H1 (cell line): ENCODE data around the gene CALD1. TPM values are rescaled to one million over a fixed set of nuclear protein-coding genes. Genes with fewer than 3 reads are reported as not detected.

Experiments used
- CTCF ChIA-PET: fragments of 300-600 bp; sonication (Branson Sonifier 250); formaldehyde crosslinking; loops from one replicate; lab custom pipeline; 2021; ENCODE audit not compliant: partially characterized antibody; lab: Charles Lee
- POLR2A ChIA-PET: fragments of 300-600 bp; sonication (Branson Sonifier 250); formaldehyde crosslinking; loops from one replicate; lab custom pipeline; 2021; ENCODE audit warnings: inconsistent platforms; ENCODE audit not compliant: partially characterized antibody; lab: Charles Lee
- DNase-seq, 2 experiments: peaks; one replicate each; pipeline versions ENCODE4 v3.0.0 to v3.0.0-alpha.2; 2010 to 2022; ENCODE audit warnings: low spot score in 2 of 2, low read depth in 1 of 2, mixed read lengths in 1 of 2
- FAIRE-seq: peaks from 2 replicates; lab custom pipeline; 2011; peaks lifted over from hg19 to GRCh38; lab: Jason Lieb, UNC
- H2AFZ ChIP-seq: 2 replicates; pipeline ENCODE4 v1.8.1; 2012; ENCODE audit warnings: low read length, inconsistent platforms
- H2AK5ac ChIP-seq: 2 replicates; pipeline ENCODE4 v1.6.1; 2013; ENCODE audit warnings: low read depth, low read length
- H2BK120ac ChIP-seq: replicated peaks from 2 replicates; pipeline ENCODE3; 2013; ENCODE audit warnings: low read depth, low read length, inconsistent platforms
- H2BK12ac ChIP-seq: 2 replicates; pipeline ENCODE4 v1.6.1; 2013; ENCODE audit warnings: low read depth, low read length
- H2BK15ac ChIP-seq: 2 replicates; pipeline ENCODE4 v1.6.1; 2013; ENCODE audit warnings: low read length
- H2BK20ac ChIP-seq: 2 replicates; pipeline ENCODE4 v1.6.1; 2013; ENCODE audit warnings: low read length
- H2BK5ac ChIP-seq: 2 replicates; pipeline ENCODE4 v1.6.1; 2013; ENCODE audit warnings: low read depth, low read length
- H3K14ac ChIP-seq: 2 replicates; pipeline ENCODE4 v1.6.1; 2013; ENCODE audit warnings: inconsistent platforms; ENCODE audit not compliant: insufficient read length
- H3K18ac ChIP-seq: 2 replicates; pipeline ENCODE4 v1.6.1; 2013; ENCODE audit warnings: low read length; ENCODE audit errors: extremely low read depth
- H3K23ac ChIP-seq: 2 replicates; pipeline ENCODE4 v1.6.1; 2013; ENCODE audit warnings: inconsistent platforms; ENCODE audit not compliant: insufficient read length
- H3K23me2 ChIP-seq: 2 replicates; pipeline ENCODE4 v1.6.1; 2013; ENCODE audit warnings: low read depth, low read length
- H3K27ac ChIP-seq: 2 replicates; pipeline ENCODE4 v1.6.1; 2011; ENCODE audit warnings: low read depth, low read length, inconsistent platforms
- H3K27me3 ChIP-seq, 4 experiments: replicated peaks in 1 of 4; 1 replicate in 1 of 4; 2 replicates in 3 of 4; pipeline versions ENCODE4 v1.6.1 to v1.8.1; 2011 to 2013; ENCODE audit warnings: low read length in 3 of 4, mild to moderate bottlenecking in 3 of 4, inconsistent platforms in 2 of 4, mixed read lengths in 2 of 4, moderate library complexity in 1 of 4; ENCODE audit not compliant: control insufficient read depth in 3 of 4, insufficient read depth in 3 of 4; ENCODE audit errors: extremely low read depth in 1 of 4
- H3K36me3 ChIP-seq, 4 experiments: 2 replicates each; pipeline versions ENCODE4 v1.6.1 to v1.8.1; 2011 to 2013; ENCODE audit warnings: mild to moderate bottlenecking in 4 of 4, low read length in 3 of 4, moderate library complexity in 2 of 4, control low read depth in 1 of 4, inconsistent platforms in 1 of 4; ENCODE audit not compliant: insufficient read depth in 4 of 4, control insufficient read depth in 2 of 4
- H3K4ac ChIP-seq: replicated peaks from 2 replicates; pipeline ENCODE3; 2013; ENCODE audit warnings: low read length, low read depth, mixed read lengths, inconsistent platforms; ENCODE audit not compliant: insufficient read length
- H3K4me1 ChIP-seq, 4 experiments: replicated peaks in 1 of 4; 1 replicate in 1 of 4; 2 replicates in 3 of 4; pipeline versions ENCODE4 v1.6.1 to v1.8.1; 2011 to 2013; ENCODE audit warnings: low read length in 3 of 4, inconsistent platforms in 2 of 4, mixed read lengths in 1 of 4; ENCODE audit not compliant: insufficient read depth in 4 of 4, control insufficient read depth in 3 of 4
- H3K4me2 ChIP-seq, 2 experiments: 2 replicates each; pipeline versions ENCODE4 v1.6.1 to v1.8.1; 2011 to 2013; ENCODE audit warnings: low read depth in 2 of 2, low read length in 2 of 2, control low read depth in 1 of 2, inconsistent platforms in 1 of 2, mild to moderate bottlenecking in 1 of 2; ENCODE audit not compliant: insufficient read depth in 1 of 2
- H3K4me3 ChIP-seq, 4 experiments: fragments of 200-600, 300-600 bp in 1 of 4; sonication (generic), shearing (Covaris generic), sonication (Bioruptor Twin) in 1 of 4; 2 replicates each; pipeline versions ENCODE4 v1.5.1 to v1.8.1; 2011 to 2016; ENCODE audit warnings: low read length in 4 of 4, low read depth in 3 of 4, control low read depth in 2 of 4, inconsistent platforms in 2 of 4, mild to moderate bottlenecking in 2 of 4, mixed read lengths in 1 of 4, moderate library complexity in 1 of 4; ENCODE audit not compliant: insufficient read depth in 2 of 4; ENCODE audit errors: extremely low read depth in 1 of 4
- H3K56ac ChIP-seq: replicated peaks from 2 replicates; pipeline ENCODE3; 2013; ENCODE audit warnings: low read depth, mild to moderate bottlenecking, mixed read lengths, low read length, inconsistent platforms; ENCODE audit not compliant: insufficient read length
- H3K79me1 ChIP-seq: 2 replicates; pipeline ENCODE4 v1.6.1; 2013; ENCODE audit warnings: low read depth, low read length, control low read depth
- H3K79me2 ChIP-seq, 2 experiments: 2 replicates each; pipeline versions ENCODE4 v1.6.1 to v1.8.1; 2012 to 2013; ENCODE audit warnings: low read length in 2 of 2, mild to moderate bottlenecking in 2 of 2, inconsistent platforms in 1 of 2; ENCODE audit not compliant: insufficient read depth in 2 of 2, control insufficient read depth in 1 of 2
- H3K9ac ChIP-seq, 4 experiments: replicated peaks in 1 of 4; 1 replicate in 1 of 4; 2 replicates in 3 of 4; pipeline versions ENCODE4 v1.6.1 to v1.8.1; 2011 to 2013; ENCODE audit warnings: low read depth in 3 of 4, low read length in 3 of 4, control low read depth in 2 of 4, mild to moderate bottlenecking in 2 of 4, moderate library complexity in 2 of 4, inconsistent platforms in 1 of 4; ENCODE audit errors: extremely low read depth in 1 of 4
- H3K9me3 ChIP-seq, 2 experiments: 2 replicates each; pipeline versions ENCODE4 v1.6.1 to v1.8.1; 2012 to 2013; ENCODE audit warnings: mild to moderate bottlenecking in 2 of 2, moderate library complexity in 2 of 2, control low read depth in 1 of 2, inconsistent platforms in 1 of 2, low read depth in 1 of 2, low read length in 1 of 2, mixed read lengths in 1 of 2; ENCODE audit not compliant: insufficient read depth in 2 of 2
- H4K20me1 ChIP-seq, 2 experiments: replicated peaks in 1 of 2; 2 replicates each; pipeline versions ENCODE3 to v1.8.1; 2011 to 2013; ENCODE audit warnings: inconsistent platforms in 2 of 2, low read length in 2 of 2, mild to moderate bottlenecking in 1 of 2; ENCODE audit not compliant: insufficient read depth in 2 of 2, control insufficient read depth in 1 of 2
- H4K5ac ChIP-seq: 2 replicates; pipeline ENCODE4 v1.6.1; 2013; ENCODE audit warnings: low read length, low read depth, mixed read lengths, inconsistent platforms; ENCODE audit not compliant: insufficient read length
- H4K8ac ChIP-seq: 2 replicates; pipeline ENCODE4 v1.8.0; 2013; ENCODE audit warnings: mild to moderate bottlenecking, moderate library complexity, low read length, inconsistent platforms; ENCODE audit not compliant: insufficient read depth; ENCODE audit errors: extremely low read depth
- H4K91ac ChIP-seq: replicated peaks from 2 replicates; pipeline ENCODE3; 2013; ENCODE audit warnings: low read length, mixed read lengths, inconsistent platforms; ENCODE audit not compliant: insufficient read length
- BRCA1 ChIP-seq: IDR thresholded peaks from 2 replicates; pipeline ENCODE4 v1.6.1; 2012; ENCODE audit warnings: low read depth, low read length, improper control_type of control experiment
- CBX8 ChIP-seq: fragments of 300-800, 300-1000 bp; sonication (generic); IDR thresholded peaks from 2 replicates; pipeline ENCODE4 v1.7.1; 2016; ENCODE audit warnings: low read depth, low read length, borderline replicate concordance
- CHD1 ChIP-seq: IDR thresholded peaks from 2 replicates; pipeline ENCODE4 v1.6.1; 2012; ENCODE audit warnings: low read depth, low read length, improper control_type of control experiment
- CTBP2 ChIP-seq: IDR thresholded peaks from 2 replicates; pipeline ENCODE4 v1.7.0; 2011; ENCODE audit warnings: borderline replicate concordance, mild to moderate bottlenecking, moderate library complexity, mixed read lengths, low read length; ENCODE audit not compliant: insufficient read depth, insufficient read length
- EZH2 ChIP-seq: fragments of 200-600 bp; sonication (generic); IDR thresholded peaks from 2 replicates; pipeline ENCODE4 v1.7.1; 2012; ENCODE audit warnings: low read depth, mild to moderate bottlenecking, moderate library complexity, low read length, inconsistent platforms; ENCODE audit not compliant: severe bottlenecking
- HDAC6 ChIP-seq: IDR thresholded peaks from one replicate; pipeline ENCODE4 v1.7.1; 2012; ENCODE audit warnings: low read depth, mild to moderate bottlenecking, inconsistent platforms, low read length, moderate library complexity
- JUND ChIP-seq: IDR thresholded peaks from 2 replicates; pipeline ENCODE4 v1.6.1; 2011; ENCODE audit warnings: mild to moderate bottlenecking, improper control_type of control experiment, low read length
- MAFK ChIP-seq: IDR thresholded peaks from 2 replicates; pipeline ENCODE4 v1.6.1; 2012; ENCODE audit warnings: low read depth, mild to moderate bottlenecking, improper control_type of control experiment, low read length
- RNF2 ChIP-seq: fragments of 200-900, 300-1000 bp; sonication (generic); IDR thresholded peaks from 2 replicates; pipeline ENCODE4 v1.7.1; 2016; ENCODE audit warnings: borderline replicate concordance, low read depth, mild to moderate bottlenecking, antibody characterized with exemption, low read length; ENCODE audit not compliant: poor library complexity, severe bottlenecking; ENCODE audit errors: missing control alignments
- SIN3A ChIP-seq, 2 experiments: IDR thresholded peaks in 1 of 2; conservative IDR thresholded peaks in 1 of 2; 2 replicates each; pipeline ENCODE4 v1.6.1; 2011 to 2012; ENCODE audit warnings: low read length in 2 of 2, improper control_type of control experiment in 1 of 2, low read depth in 1 of 2, mild to moderate bottlenecking in 1 of 2
- TAF1 ChIP-seq: IDR thresholded peaks from 2 replicates; pipeline ENCODE4 v1.6.1; 2011; ENCODE audit warnings: mild to moderate bottlenecking, low read depth, low read length
- USF2 ChIP-seq: IDR thresholded peaks from 2 replicates; pipeline ENCODE4 v1.6.1; 2011; ENCODE audit warnings: low read length, improper control_type of control experiment
- WGBS, 2 experiments: shearing (Covaris generic) in 1 of 2; methylation state at CpG; one replicate each; pipeline versions ENCODE4 v1.1.6 to v1.1.7; 2013 to 2015; ENCODE audit warnings: low lambda C conversion rate in 2 of 2, mixed read lengths in 2 of 2, inconsistent platforms in 1 of 2, low coverage in 1 of 2, missing lambda C conversion rate in 1 of 2; ENCODE audit not compliant: insufficient replicate concordance in 2 of 2, insufficient coverage in 1 of 2, insufficient read length in 1 of 2; ENCODE audit errors: extremely low coverage in 1 of 2, missing lambda C conversion rate in 1 of 2; 5-methylcytosine and 5-hydroxymethylcytosine counted together
- polyA plus RNA-seq, 7 experiments: library from polyadenylated mRNA; depleted of rRNA in 3 of 7; stranded (reverse) in 5 of 7; unstranded in 2 of 7; fragments of >200 nt in 5 of 7; fragments of 200-250 nt in 2 of 7; gene quantifications; 1 replicate in 5 of 7; 2 replicates in 1 of 7; 4 replicates in 1 of 7; pipeline versions ENCODE4 v1.2.1 to v1.2.3, GENCODE V29; 2011 to 2013; ENCODE audit warnings: missing spikeins in 2 of 7, mixed read lengths in 2 of 7
- total RNA-seq: library from RNA; stranded (reverse); fragmentation: NEBNext Ultra II Directional; extraction: Animal tissue kit (Norgen Biotek cat#: 25700); gene quantifications from 2 replicates; pipeline ENCODE4 v1.2.1, GENCODE V29; 2021

CALD1 gene
- total and polyA plus RNA-seq, 2 of the 8 experiments (the other 6 are each of a cell fraction or from before 2014, with no cell fraction given), result 34.3 to 177 TPM

- H3K79me2 ChIP-seq, result no peaks in the 10 kb centered on the region; a peak in 1 of 4 replicates
- TF ChIP-seq TAF1 (no peak), USF2 (no peak), EZH2 (no peak), CHD1 (no peak), BRCA1 (no peak), CTBP2 (no peak), RNF2 (no peak), CBX8 (no peak), MAFK (no peak), HDAC6 (no peak), SIN3A (conservative IDR thresholded peaks at IDR 0.05 in 1 of 2, IDR thresholded peaks at IDR 0.05 in 1 of 2; ENCODE audit: low read depth in 1 of 2, low read length in 2 of 2) (no peak), JUND (no peak)
These were observed 46.2 kb downstream of the CALD1 start for GRCh38 chr7:134825666-134826065.

More at GRCh38 chr7:134825666-134826065, 46.2 kb downstream of the CALD1 start:
- FAIRE-seq, result no peak
- no peak overlapping the region for H3K27ac ChIP-seq
- WGBS, 2 experiments, result 96% methylated on average over 1 of the region's 1 CpG; no CpG with 5 or more reads in 1 of the 2 experiments
- H4K91ac ChIP-seq, result no peak overlapping the region
- H4K20me1 ChIP-seq, result no peaks in the 10 kb centered on the region
- CTCF ChIA-PET, result interaction anchor here (1.9 kb wide), 1 partner anchor 8 kb away, joined by 5 read pairs; no protein-coding TSS in a partner anchor
- H3K36me3 ChIP-seq, result no peaks in the 10 kb centered on the region
- H2BK120ac ChIP-seq, result no peak overlapping the region
- no peak for DNase-seq
- H3K18ac ChIP-seq, result no peak overlapping the region
- H3K14ac ChIP-seq, result no peak overlapping the region
- H3K9me3 ChIP-seq, result no peaks in the 10 kb centered on the region
- H3K4me2 ChIP-seq, result no peak overlapping the region
- H3K56ac ChIP-seq, result no peak overlapping the region
- POLR2A ChIA-PET, result interaction anchor here (0.6 to 1.1 kb wide), 2 partner anchors 11 to 12 kb away, joined by 3 to 4 read pairs; no protein-coding TSS in a partner anchor
- no peaks in the 10 kb centered on the region for H3K27me3 ChIP-seq
- H2BK20ac ChIP-seq, result no peak overlapping the region
- H2BK12ac ChIP-seq, result no peak overlapping the region
- no peak overlapping the region for H2BK5ac ChIP-seq
- H3K4ac ChIP-seq, result no peak overlapping the region
- H3K9ac ChIP-seq, result no peak overlapping the region
- no peaks in the 10 kb centered on the region for H3K79me1 ChIP-seq
- no peak overlapping the region for H4K5ac ChIP-seq
- H3K4me3 ChIP-seq, result no peak overlapping the region
- H4K8ac ChIP-seq, result no peak overlapping the region
- no peaks in the 10 kb centered on the region for H3K23me2 ChIP-seq
- no peak overlapping the region for H2BK15ac ChIP-seq
- no peak overlapping the region for H3K23ac ChIP-seq
- H3K4me1 ChIP-seq, result no peaks in the 10 kb centered on the region
- H2AFZ ChIP-seq, result no peak overlapping the region
- H2AK5ac ChIP-seq, result no peak overlapping the region
